HEK293T (cell line): ENCODE measurements around the gene ITPK1.

Experiments
- ARNT ChIP-seq: fragments of 450-650 bp; IDR thresholded peaks from 2 replicates; pipeline ENCODE4 v1.6.1; 2017; ENCODE audit warnings: mild to moderate bottlenecking
- BHLHE40 ChIP-seq: fragments of 450-650 bp; IDR thresholded peaks from 2 replicates; pipeline ENCODE4 v1.6.1; 2016; ENCODE audit warnings: mild to moderate bottlenecking, moderate library complexity, borderline replicate concordance
- ELF4 ChIP-seq: fragments of 450-650 bp; IDR thresholded peaks from 2 replicates; pipeline ENCODE4 v1.6.1; 2017; ENCODE audit warnings: antibody characterized with exemption
- FOXM1 ChIP-seq: fragments of 450-650 bp; IDR thresholded peaks from 2 replicates; pipeline ENCODE4 v1.6.1; 2017; ENCODE audit warnings: mild to moderate bottlenecking, borderline replicate concordance
- HDGF ChIP-seq: fragments of 450-650 bp; IDR thresholded peaks from 2 replicates; pipeline ENCODE4 v1.6.1; 2017; ENCODE audit warnings: antibody characterized with exemption, borderline replicate concordance
- SP1 ChIP-seq: fragments of 450-650 bp; IDR thresholded peaks from 2 replicates; pipeline ENCODE4 v1.6.1; 2017
- ZNF384 ChIP-seq: fragments of 450-650 bp; IDR thresholded peaks from 2 replicates; pipeline ENCODE4 v1.6.1; 2016

DNA sequence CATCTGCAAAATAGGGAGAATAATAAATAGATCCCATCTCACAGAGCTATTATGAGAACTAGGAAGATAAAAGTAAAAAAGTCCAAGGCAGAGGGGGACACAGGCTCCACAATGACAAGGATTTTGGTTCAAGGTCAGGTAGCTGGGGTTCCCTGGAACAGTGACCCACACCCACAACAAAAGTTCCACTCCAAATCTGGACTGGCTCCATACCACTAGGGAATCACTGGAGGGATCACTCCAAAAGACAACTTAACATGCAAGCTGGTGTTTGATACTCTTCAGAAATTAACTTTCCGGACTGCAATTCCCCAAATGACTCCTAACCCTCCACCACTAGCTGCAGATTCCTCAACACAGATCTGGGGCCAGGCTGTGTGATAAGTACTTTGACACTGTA lies 54.9 kb downstream of the ITPK1 start:
- TF ChIP-seq ARNT (no peak), SP1 (no peak), BHLHE40 (no peak), FOXM1 (no peak), ELF4 (no peak), ZNF384 (no peak), HDGF (no peak)
